Neural cell (in vitro differentiated cells): ENCODE results near the gene NKD1. TPM values are rescaled to one million over a fixed set of nuclear protein-coding genes. Genes with fewer than 3 reads are reported as not detected.

Source experiments
- H2AFZ ChIP-seq: fragments of 200-600, 300-800 bp; sonication (generic), shearing (Covaris generic); 2 replicates; pipeline ENCODE4 v1.6.0; 2014; ENCODE audit warnings: low read depth, mild to moderate bottlenecking, antibody characterized with exemption, low read length, moderate library complexity
- H3F3A ChIP-seq: fragments of 200-600 bp; shearing (Covaris generic); 2 replicates; pipeline ENCODE4 v1.6.1; 2016; ENCODE audit warnings: mild to moderate bottlenecking, moderate library complexity, mixed read lengths, antibody characterized with exemption, low read length; ENCODE audit not compliant: insufficient read depth, poor library complexity, severe bottlenecking
- H3K27ac ChIP-seq: fragments of 200-600, 300-800 bp; sonication (generic), shearing (Covaris generic); 2 replicates; pipeline ENCODE4 v1.5.1; 2014; ENCODE audit warnings: mild to moderate bottlenecking, low read length, moderate library complexity
- H3K27me3 ChIP-seq: fragments of 300-800, 200-600 bp; sonication (generic), shearing (Covaris generic); 2 replicates; pipeline ENCODE4 v1.6.0; 2014; ENCODE audit warnings: mild to moderate bottlenecking, low read depth, low read length, moderate library complexity; ENCODE audit not compliant: insufficient read depth
- H3K36me3 ChIP-seq: fragments of 300-800, 200-600 bp; sonication (generic), shearing (Covaris generic); 2 replicates; pipeline ENCODE4 v1.5.1; 2014; ENCODE audit warnings: mild to moderate bottlenecking, antibody characterized with exemption, low read length, moderate library complexity; ENCODE audit not compliant: insufficient read depth
- H3K4me2 ChIP-seq: fragments of 300-800, 200-600 bp; sonication (generic), shearing (Covaris generic); 2 replicates; pipeline ENCODE4 v1.6.0; 2014; ENCODE audit warnings: mild to moderate bottlenecking, low read length
- H3K4me3 ChIP-seq: fragments of 300-800, 200-600 bp; sonication (generic), shearing (Covaris generic); 2 replicates; pipeline ENCODE4 v1.5.1; 2014; ENCODE audit warnings: mild to moderate bottlenecking, low read length, moderate library complexity
- H3K79me2 ChIP-seq: fragments of 200-600 bp; shearing (Covaris generic); replicated peaks from 2 replicates; pipeline ENCODE4 v1.6.0; 2014; ENCODE audit warnings: mild to moderate bottlenecking, low read length, moderate library complexity; ENCODE audit not compliant: insufficient read depth
- H3K9ac ChIP-seq: fragments of 300-800, 200-600 bp; sonication (generic), shearing (Covaris generic); 2 replicates; pipeline ENCODE4 v1.6.1; 2016; ENCODE audit warnings: mild to moderate bottlenecking, low read length, mixed read lengths
- H3K9me2 ChIP-seq: fragments of 200-600 bp; shearing (Covaris generic); 2 replicates; pipeline ENCODE4 v1.6.1; 2016; ENCODE audit warnings: mild to moderate bottlenecking, low read length, mixed read lengths; ENCODE audit not compliant: insufficient read depth
- H3K9me3 ChIP-seq: fragments of 200-600, 300-800 bp; sonication (generic), shearing (Covaris generic); 2 replicates; pipeline ENCODE4 v1.6.1; 2016; ENCODE audit warnings: mild to moderate bottlenecking, mixed run types, low read length, moderate library complexity, mixed read lengths
- H4K20me1 ChIP-seq: fragments of 200-600 bp; shearing (Covaris generic); 2 replicates; pipeline ENCODE4 v1.6.1; 2016; ENCODE audit warnings: mild to moderate bottlenecking, mixed run types; ENCODE audit not compliant: insufficient read depth
- CTCF ChIP-seq: fragments of 450-650 bp; IDR thresholded peaks from 2 replicates; pipeline ENCODE4 v1.5.1; 2014; ENCODE audit warnings: antibody characterized with exemption, mild to moderate bottlenecking, moderate library complexity; ENCODE audit not compliant: poor library complexity, severe bottlenecking
- EP300 ChIP-seq: fragments of 450-650 bp; conservative IDR thresholded peaks from 2 replicates; pipeline ENCODE4 v1.6.1; 2014; ENCODE audit warnings: antibody characterized with exemption, mild to moderate bottlenecking, moderate library complexity; ENCODE audit not compliant: poor library complexity, severe bottlenecking
- EZH2 ChIP-seq: fragments of 200-600, 300-800 bp; shearing (Covaris generic), sonication (generic); IDR thresholded peaks from 2 replicates; pipeline ENCODE4 v1.6.1; 2014; ENCODE audit warnings: antibody characterized with exemption, low read length, borderline replicate concordance, mild to moderate bottlenecking; ENCODE audit not compliant: insufficient read depth, poor library complexity, severe bottlenecking
- MXI1 ChIP-seq: fragments of 450-650 bp; conservative IDR thresholded peaks from 2 replicates; pipeline ENCODE4 v1.6.1; 2014; ENCODE audit warnings: antibody characterized with exemption, mild to moderate bottlenecking; ENCODE audit not compliant: poor library complexity, severe bottlenecking
- POLR2AphosphoS5 ChIP-seq: IDR thresholded peaks from 2 replicates; pipeline ENCODE4 v1.6.1; 2012
- RAD21 ChIP-seq: fragments of 450-650 bp; conservative IDR thresholded peaks from 2 replicates; pipeline ENCODE4 v1.6.1; 2014; ENCODE audit warnings: antibody characterized with exemption, mild to moderate bottlenecking, moderate library complexity
- REST ChIP-seq: IDR thresholded peaks from 2 replicates; pipeline ENCODE4 v1.6.1; 2012; ENCODE audit warnings: borderline replicate concordance
- SMC3 ChIP-seq: fragments of 450-650 bp; conservative IDR thresholded peaks from 2 replicates; pipeline ENCODE4 v1.6.1; 2014; ENCODE audit warnings: antibody characterized with exemption, mild to moderate bottlenecking, moderate library complexity; ENCODE audit not compliant: poor library complexity
- TAF1 ChIP-seq: IDR thresholded peaks from 2 replicates; pipeline ENCODE4 v1.6.1; 2012; ENCODE audit warnings: low read depth
- polyA plus RNA-seq: library from polyadenylated mRNA; depleted of rRNA; stranded (reverse); fragments of >200 nt; gene quantifications from 2 replicates; pipeline ENCODE4 v1.2.3, GENCODE V29; 2014

The NKD1 gene
- polyA plus RNA-seq, 1 donor from 2014 or later: 1.1 TPM

- Histone ChIP-seq H3K79me2 (no peaks in the 10 kb centered on the region), H3K4me3 (no peak overlapping the region), H3F3A (no peaks in the 10 kb centered on the region), H3K9me3 (no peaks in the 10 kb centered on the region), H3K4me2 (no peak overlapping the region), H3K9me2 (no peaks in the 10 kb centered on the region), H3K27ac (no peak overlapping the region), H3K9ac (no peak overlapping the region), H2AFZ (no peak overlapping the region), H3K36me3 (no peaks in the 10 kb centered on the region), H4K20me1 (no peaks in the 10 kb centered on the region), H3K27me3 (no peaks in the 10 kb centered on the region)
- TF ChIP-seq EP300 (no peak), EZH2 (no peak), SMC3 (no peak), MXI1 (no peak), REST (no peak), CTCF (no peak), RAD21 (no peak), TAF1 (no peak), POLR2AphosphoS5 (no peak)
Observed at GRCh38 chr16:50630394-50631020, 82.3 kb downstream of the NKD1 start.

GRCh38 chr16:50631249-50631984 lies 83.2 kb downstream of the NKD1 start:
- TF ChIP-seq SMC3 (no peak), EP300 (no peak), REST (no peak), TAF1 (no peak), CTCF (no peak), POLR2AphosphoS5 (no peak), MXI1 (no peak), RAD21 (no peak), EZH2 (no peak)
- Histone ChIP-seq H3F3A (no peaks in the 10 kb centered on the region), H4K20me1 (no peaks in the 10 kb centered on the region), H3K9ac (no peak overlapping the region), H3K4me3 (no peak overlapping the region), H3K27ac (no peak overlapping the region), H3K9me3 (no peaks in the 10 kb centered on the region), H3K4me2 (no peak overlapping the region), H3K27me3 (no peaks in the 10 kb centered on the region), H3K36me3 (no peaks in the 10 kb centered on the region), H3K79me2 (no peaks in the 10 kb centered on the region), H2AFZ (no peak overlapping the region), H3K9me2 (no peaks in the 10 kb centered on the region)
